Measurements from ENCODE around the gene CGN. TPM values are rescaled to one million over a fixed set of nuclear protein-coding genes. Genes with fewer than 3 reads are reported as not detected.

CGN gene
- total and polyA plus RNA-seq, 10 donors, result 0.09 to 0.87 (median 0.27) TPM; not detected in 2

DNA sequence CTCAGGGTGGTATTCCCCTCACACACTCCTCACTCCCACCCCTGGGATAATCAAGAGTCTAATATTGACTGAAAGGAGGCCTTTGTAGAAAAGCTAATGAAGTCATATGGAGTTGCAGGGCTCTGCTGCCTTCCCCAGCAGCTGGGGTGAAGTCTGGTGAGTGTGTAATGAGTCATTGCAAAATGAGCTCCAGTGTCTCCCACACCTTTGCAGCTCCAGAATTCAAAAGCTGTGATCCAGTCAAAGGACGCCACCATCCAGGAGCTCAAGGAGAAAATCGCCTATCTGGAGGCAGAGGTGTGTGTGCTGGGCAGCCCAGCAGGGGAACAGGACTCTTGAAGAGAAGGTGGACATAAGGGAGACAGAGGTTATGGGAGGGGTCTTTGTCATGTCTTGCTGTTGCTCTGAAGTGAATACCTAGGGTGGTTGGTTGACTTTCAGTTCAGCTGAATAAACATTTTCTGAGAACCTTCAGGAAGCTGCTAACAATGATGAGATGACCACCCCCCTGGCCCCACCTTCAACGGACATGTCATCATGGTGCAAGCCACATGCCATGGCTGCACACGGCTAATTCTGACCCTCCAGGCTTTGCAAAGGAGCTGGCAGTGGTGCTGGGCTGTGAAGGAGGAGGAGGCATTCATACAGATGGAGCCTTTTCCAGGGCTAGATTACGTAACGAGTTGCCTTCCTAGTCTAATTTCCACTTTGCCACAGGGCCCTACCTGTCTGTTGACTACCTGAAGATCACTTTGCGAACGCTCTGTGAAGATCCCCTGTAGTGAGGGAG, 68.4 kb downstream of the CGN start:
- H3K9me3 ChIP-seq, result no peaks in the 10 kb centered on the region
- H3K36me3 ChIP-seq, result peaks cover 0 to 26% (median 1%) of the 10 kb centered on the region in 6 donors
- H3K27me3 ChIP-seq (replicated peaks in 1 of 7), result no peaks in the 10 kb centered on the region
- no peak overlapping the region for H3K4me3 ChIP-seq
- 80 to 87% (median 81%) methylated on average over 8 of the region's 8 CpGs for WGBS, 5 donors
- no peaks in the 10 kb centered on the region for H3K4me1 ChIP-seq
- H3K27ac ChIP-seq, result no peak overlapping the region
- DNase-seq, result no peak
- intact Hi-C loops (cut with DNase I; ENCODE audit: low total_unique reads), result no loop called here
- TF ChIP-seq, protein P1, sequence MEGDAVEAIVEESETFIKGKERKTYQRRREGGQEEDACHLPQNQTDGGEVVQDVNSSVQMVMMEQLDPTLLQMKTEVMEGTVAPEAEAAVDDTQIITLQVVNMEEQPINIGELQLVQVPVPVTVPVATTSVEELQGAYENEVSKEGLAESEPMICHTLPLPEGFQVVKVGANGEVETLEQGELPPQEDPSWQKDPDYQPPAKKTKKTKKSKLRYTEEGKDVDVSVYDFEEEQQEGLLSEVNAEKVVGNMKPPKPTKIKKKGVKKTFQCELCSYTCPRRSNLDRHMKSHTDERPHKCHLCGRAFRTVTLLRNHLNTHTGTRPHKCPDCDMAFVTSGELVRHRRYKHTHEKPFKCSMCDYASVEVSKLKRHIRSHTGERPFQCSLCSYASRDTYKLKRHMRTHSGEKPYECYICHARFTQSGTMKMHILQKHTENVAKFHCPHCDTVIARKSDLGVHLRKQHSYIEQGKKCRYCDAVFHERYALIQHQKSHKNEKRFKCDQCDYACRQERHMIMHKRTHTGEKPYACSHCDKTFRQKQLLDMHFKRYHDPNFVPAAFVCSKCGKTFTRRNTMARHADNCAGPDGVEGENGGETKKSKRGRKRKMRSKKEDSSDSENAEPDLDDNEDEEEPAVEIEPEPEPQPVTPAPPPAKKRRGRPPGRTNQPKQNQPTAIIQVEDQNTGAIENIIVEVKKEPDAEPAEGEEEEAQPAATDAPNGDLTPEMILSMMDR (IDR thresholded peaks at IDR 0.05 in 8 of 11, conservative IDR thresholded peaks at IDR 0.05 in 3 of 11), result no peak
- TF ChIP-seq POLR2A (IDR thresholded peaks at IDR 0.05) (no peak), POLR2AphosphoS5 (IDR thresholded peaks at IDR 0.05) (no peak)

- no peak overlapping the region for H3K4me3 ChIP-seq
- no peaks in the 10 kb centered on the region for H3K9me3 ChIP-seq
- TF ChIP-seq, protein P1 (IDR thresholded peaks at IDR 0.05 in 8 of 11, conservative IDR thresholded peaks at IDR 0.05 in 3 of 11), result no peak
- TF ChIP-seq POLR2A (IDR thresholded peaks at IDR 0.05) (no peak), POLR2AphosphoS5 (IDR thresholded peaks at IDR 0.05) (no peak)
- no peaks in the 10 kb centered on the region for H3K27me3 ChIP-seq (replicated peaks in 1 of 7)
- no peak for DNase-seq
- peaks cover 0 to 17% (median 0%) of the 10 kb centered on the region in 6 donors for H3K36me3 ChIP-seq
- no peak overlapping the region for H3K27ac ChIP-seq
- no peaks in the 10 kb centered on the region for H3K4me1 ChIP-seq
- WGBS, 5 donors, result 69 to 87% (median 84%) methylated on average over 5 of the region's 5 CpGs
- intact Hi-C loops (cut with DNase I; ENCODE audit: low total_unique reads), result no loop called here
Measured at GRCh38 chr1:151581451-151581850, 70.3 kb downstream of the CGN start.

- WGBS, 5 donors, result 74 to 94% (median 91%) methylated on average over 1 of the region's 1 CpG
- Histone ChIP-seq H3K27me3 (replicated peaks in 1 of 7) (no peaks in the 10 kb centered on the region), H3K27ac (no peak overlapping the region), H3K4me3 (no peak overlapping the region), H3K36me3 (peaks cover 0 to 17% (median 0%) of the 10 kb centered on the region in 6 donors), H3K9me3 (no peaks in the 10 kb centered on the region), H3K4me1 (no peaks in the 10 kb centered on the region)
- TF ChIP-seq POLR2A (IDR thresholded peaks at IDR 0.05) (no peak), POLR2AphosphoS5 (IDR thresholded peaks at IDR 0.05) (no peak)
- TF ChIP-seq, protein P1 (IDR thresholded peaks at IDR 0.05 in 8 of 11, conservative IDR thresholded peaks at IDR 0.05 in 3 of 11), result no peak
- intact Hi-C loops (cut with DNase I; ENCODE audit: low total_unique reads), result no loop called here
- no peak for DNase-seq
Measured at GRCh38 chr1:151581921-151582320, 70.7 kb downstream of the CGN start.

DNA sequence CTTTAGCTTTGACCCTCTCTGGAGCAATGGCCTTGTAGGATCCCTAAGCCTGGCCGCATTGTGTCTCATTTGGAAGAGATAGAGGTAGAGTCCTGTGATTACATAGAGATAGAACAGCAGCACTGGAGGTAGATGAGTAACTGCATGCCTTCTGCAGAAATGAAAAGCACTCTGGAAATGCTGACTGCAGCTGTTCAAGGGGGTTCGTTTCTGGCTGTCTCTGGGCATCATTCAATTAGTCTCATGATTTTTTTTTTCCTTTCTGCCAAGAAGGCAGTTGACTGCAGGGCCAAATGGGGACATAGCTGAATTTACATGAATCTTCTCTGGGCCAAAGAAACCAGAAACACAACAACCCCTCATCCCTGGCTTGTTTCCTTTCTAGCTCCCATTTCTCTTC, 72.6 kb downstream of the CGN start:
- 52 to 85% (median 79%) methylated on average over 2 of the region's 2 CpGs for WGBS, 5 donors
- Histone ChIP-seq H3K27ac (no peak overlapping the region), H3K27me3 (replicated peaks in 1 of 7) (no peaks in the 10 kb centered on the region), H3K4me3 (no peak overlapping the region), H3K4me1 (no peaks in the 10 kb centered on the region), H3K36me3 (peaks cover 0 to 17% (median 0%) of the 10 kb centered on the region in 6 donors), H3K9me3 (no peaks in the 10 kb centered on the region)
- intact Hi-C loops (cut with DNase I; ENCODE audit: low total_unique reads), result no loop called here
- DNase-seq, result no peak
- TF ChIP-seq, protein P1 (IDR thresholded peaks at IDR 0.05 in 8 of 11, conservative IDR thresholded peaks at IDR 0.05 in 3 of 11), result no peak
- TF ChIP-seq POLR2AphosphoS5 (IDR thresholded peaks at IDR 0.05), result no peak
- no peak for TF ChIP-seq POLR2A (IDR thresholded peaks at IDR 0.05)

Measured in spleen (tissue), 11 donors.